HK-2 (cell line): ENCODE measurements around the gene ANGPTL2.

Experiments used
- DNase-seq: peaks from one replicate; pipeline ENCODE4 v3.0.0-alpha.2; 2018; ENCODE audit not compliant: unreplicated experiment

Gene ANGPTL2

GRCh38 chr9:127136081-127136879 is 13.8 kb upstream of the ANGPTL2 start:
- DNase-seq = no peak

- DNase-seq = no peak
These were observed 12.8 kb upstream of the ANGPTL2 start for GRCh38 chr9:127135056-127135745.

GRCh38 chr9:127133739-127134167 is 11.3 kb upstream of the ANGPTL2 start:
- DNase-seq = no peak

- DNase-seq = no peak
These were observed 10.6 kb upstream of the ANGPTL2 start for GRCh38 chr9:127132921-127133647.

- DNase-seq = no peak
These were observed 9.9 kb upstream of the ANGPTL2 start for GRCh38 chr9:127132375-127132774.

GRCh38 chr9:127131871-127132270 is 9.4 kb upstream of the ANGPTL2 start:
- peak; percentile 38 for DNase-seq

- no peak for DNase-seq
These were observed 8.5 kb upstream of the ANGPTL2 start for GRCh38 chr9:127130661-127131538.

GRCh38 chr9:127130235-127130634 is 7.8 kb upstream of the ANGPTL2 start:
- DNase-seq = no peak

- DNase-seq = no peak
These were observed 7.3 kb upstream of the ANGPTL2 start for GRCh38 chr9:127129718-127130085.

GRCh38 chr9:127129073-127129717 is 6.8 kb upstream of the ANGPTL2 start:
- no peak for DNase-seq

GRCh38 chr9:127128341-127129072 is 6.1 kb upstream of the ANGPTL2 start:
- no peak for DNase-seq

GRCh38 chr9:127126971-127127370 is 4.5 kb upstream of the ANGPTL2 start:
- DNase-seq = no peak

GRCh38 chr9:127124792-127125191 is 2.4 kb upstream of the ANGPTL2 start:
- no peak for DNase-seq

- DNase-seq = no peak
These were observed 1.7 kb upstream of the ANGPTL2 start for GRCh38 chr9:127124111-127124531.

- no peak for DNase-seq
These were observed 842 bp upstream of the ANGPTL2 start for GRCh38 chr9:127123064-127123890.

GRCh38 chr9:127121628-127122175 is 733 bp downstream of the ANGPTL2 start:
- peak; percentile 30 for DNase-seq

- no peak for DNase-seq
These were observed 3.1 kb downstream of the ANGPTL2 start for GRCh38 chr9:127119320-127119709.

GRCh38 chr9:127118597-127119319 is 3.7 kb downstream of the ANGPTL2 start:
- no peak for DNase-seq
